Neural cell (in vitro differentiated cells): Measurements from ENCODE around the gene OPA1.

ENCODE experiments used
- TF ChIP-seq, protein P1 (sequence below): fragments of 450-650 bp; IDR thresholded peaks from 2 replicates; pipeline ENCODE4 v1.5.1; 2014; ENCODE audit warnings: antibody characterized with exemption, mild to moderate bottlenecking, moderate library complexity; ENCODE audit not compliant: poor library complexity, severe bottlenecking
- TF ChIP-seq, protein P2 (sequence below): IDR thresholded peaks from 2 replicates; pipeline ENCODE4 v1.6.1; 2012; ENCODE audit warnings: borderline replicate concordance

DNA sequence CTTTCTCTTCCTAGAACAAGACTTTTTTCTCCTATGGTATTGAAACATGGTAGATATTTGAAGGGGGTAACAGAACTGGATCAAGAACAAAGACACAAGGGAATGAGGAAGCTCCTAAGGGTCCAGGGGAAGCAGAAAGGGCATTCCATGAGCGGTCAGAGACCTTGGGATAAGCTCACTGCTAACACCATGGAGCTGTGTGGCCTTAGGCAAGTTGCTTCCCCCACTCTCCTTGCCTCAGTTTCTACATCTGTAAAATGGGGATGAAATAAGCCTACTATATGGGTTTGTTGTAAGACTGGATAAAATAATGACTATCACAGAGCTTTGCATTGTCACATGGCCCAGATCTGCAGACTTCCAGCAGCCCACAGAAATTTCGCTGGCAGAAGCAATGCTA lies 139.8 kb downstream of the OPA1 start:
- TF ChIP-seq, protein P1, sequence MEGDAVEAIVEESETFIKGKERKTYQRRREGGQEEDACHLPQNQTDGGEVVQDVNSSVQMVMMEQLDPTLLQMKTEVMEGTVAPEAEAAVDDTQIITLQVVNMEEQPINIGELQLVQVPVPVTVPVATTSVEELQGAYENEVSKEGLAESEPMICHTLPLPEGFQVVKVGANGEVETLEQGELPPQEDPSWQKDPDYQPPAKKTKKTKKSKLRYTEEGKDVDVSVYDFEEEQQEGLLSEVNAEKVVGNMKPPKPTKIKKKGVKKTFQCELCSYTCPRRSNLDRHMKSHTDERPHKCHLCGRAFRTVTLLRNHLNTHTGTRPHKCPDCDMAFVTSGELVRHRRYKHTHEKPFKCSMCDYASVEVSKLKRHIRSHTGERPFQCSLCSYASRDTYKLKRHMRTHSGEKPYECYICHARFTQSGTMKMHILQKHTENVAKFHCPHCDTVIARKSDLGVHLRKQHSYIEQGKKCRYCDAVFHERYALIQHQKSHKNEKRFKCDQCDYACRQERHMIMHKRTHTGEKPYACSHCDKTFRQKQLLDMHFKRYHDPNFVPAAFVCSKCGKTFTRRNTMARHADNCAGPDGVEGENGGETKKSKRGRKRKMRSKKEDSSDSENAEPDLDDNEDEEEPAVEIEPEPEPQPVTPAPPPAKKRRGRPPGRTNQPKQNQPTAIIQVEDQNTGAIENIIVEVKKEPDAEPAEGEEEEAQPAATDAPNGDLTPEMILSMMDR: no peak
- TF ChIP-seq, protein P2, sequence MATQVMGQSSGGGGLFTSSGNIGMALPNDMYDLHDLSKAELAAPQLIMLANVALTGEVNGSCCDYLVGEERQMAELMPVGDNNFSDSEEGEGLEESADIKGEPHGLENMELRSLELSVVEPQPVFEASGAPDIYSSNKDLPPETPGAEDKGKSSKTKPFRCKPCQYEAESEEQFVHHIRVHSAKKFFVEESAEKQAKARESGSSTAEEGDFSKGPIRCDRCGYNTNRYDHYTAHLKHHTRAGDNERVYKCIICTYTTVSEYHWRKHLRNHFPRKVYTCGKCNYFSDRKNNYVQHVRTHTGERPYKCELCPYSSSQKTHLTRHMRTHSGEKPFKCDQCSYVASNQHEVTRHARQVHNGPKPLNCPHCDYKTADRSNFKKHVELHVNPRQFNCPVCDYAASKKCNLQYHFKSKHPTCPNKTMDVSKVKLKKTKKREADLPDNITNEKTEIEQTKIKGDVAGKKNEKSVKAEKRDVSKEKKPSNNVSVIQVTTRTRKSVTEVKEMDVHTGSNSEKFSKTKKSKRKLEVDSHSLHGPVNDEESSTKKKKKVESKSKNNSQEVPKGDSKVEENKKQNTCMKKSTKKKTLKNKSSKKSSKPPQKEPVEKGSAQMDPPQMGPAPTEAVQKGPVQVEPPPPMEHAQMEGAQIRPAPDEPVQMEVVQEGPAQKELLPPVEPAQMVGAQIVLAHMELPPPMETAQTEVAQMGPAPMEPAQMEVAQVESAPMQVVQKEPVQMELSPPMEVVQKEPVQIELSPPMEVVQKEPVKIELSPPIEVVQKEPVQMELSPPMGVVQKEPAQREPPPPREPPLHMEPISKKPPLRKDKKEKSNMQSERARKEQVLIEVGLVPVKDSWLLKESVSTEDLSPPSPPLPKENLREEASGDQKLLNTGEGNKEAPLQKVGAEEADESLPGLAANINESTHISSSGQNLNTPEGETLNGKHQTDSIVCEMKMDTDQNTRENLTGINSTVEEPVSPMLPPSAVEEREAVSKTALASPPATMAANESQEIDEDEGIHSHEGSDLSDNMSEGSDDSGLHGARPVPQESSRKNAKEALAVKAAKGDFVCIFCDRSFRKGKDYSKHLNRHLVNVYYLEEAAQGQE: no peak
